ENCODE data around the gene PCDHGC4. TPM values are rescaled to one million over a fixed set of nuclear protein-coding genes. Genes with fewer than 3 reads are reported as not detected.

The PCDHGC4 gene
- total and polyA plus RNA-seq, 2 of the 13 experiments (the other 11 are each of a cell fraction or from before 2014, with no cell fraction given): 0.07 TPM; not detected in 1

GRCh38 chr5:141518618-141519015, 33.8 kb downstream of the PCDHGC4 start:
- H2AFZ ChIP-seq (ENCODE audit: low read length): no peak overlapping the region
- H3K27me3 ChIP-seq (ENCODE audit: control insufficient read depth in 1 of 2, insufficient read depth in 2 of 2, low read length in 2 of 2): no peaks in the 10 kb centered on the region
- BruUV-seq (replicated peaks): no TSS peak
- ATAC-seq (no peak), FAIRE-seq (no peak), DNase-seq (ENCODE audit: low spot score) (no peak)
- no peak overlapping the region for H3K9ac ChIP-seq (ENCODE audit: insufficient read depth, low read depth, low read length)
- intact Hi-C loops (cut with micrococcal nuclease; ENCODE audit: unreplicated experiment): no loop called here
- H4K20me1 ChIP-seq (ENCODE audit: insufficient read depth, low read length): no peaks in the 10 kb centered on the region
- H3K27ac ChIP-seq (ENCODE audit: extremely low read length, insufficient read depth, low read length): no peak overlapping the region
- no peak overlapping the region for H3K4me2 ChIP-seq (ENCODE audit: low read depth, low read length)
- CTCF ChIA-PET (ENCODE audit: low intra/inter-chr PET ratio, low total read pairs): no interaction called here
- in situ Hi-C loops (cut with HindIII; ENCODE audit: extremely low pct_ligation_motif_present, low pct_unique_long_range_greater_than_20kb): no loop called here
- POLR2A ChIA-PET: no interaction called here
- H3K36me3 ChIP-seq (replicated peaks in 1 of 2; ENCODE audit: control insufficient read depth in 1 of 2, insufficient read depth in 2 of 2, low read length in 2 of 2): peaks cover 21 to 79% of the 10 kb centered on the region in 2 experiments
- TF ChIP-seq ZNF143 (CRISPR knock-in tag; IDR thresholded peaks at IDR 0.05) (no peak), ZNF557 (CRISPR knock-in tag; IDR thresholded peaks at IDR 0.05) (no peak), ZBTB1 (CRISPR knock-in tag; IDR thresholded peaks at IDR 0.05; ENCODE audit: borderline replicate concordance) (no peak), NFKBIZ (CRISPR knock-in tag; IDR thresholded peaks at IDR 0.05) (no peak), DMTF1 (CRISPR knock-in tag; IDR thresholded peaks at IDR 0.05) (no peak), ELF1 (CRISPR knock-in tag; IDR thresholded peaks at IDR 0.05) (no peak)
- WGBS (ENCODE audit: low lambda C conversion rate): 100% methylated on average over 1 of the region's 1 CpG
- peaks cover 11% of the 10 kb centered on the region; the same call in 1 of the 2 replicates for H3K4me1 ChIP-seq (ENCODE audit: insufficient read depth, low read length)
- H3K79me2 ChIP-seq (ENCODE audit: insufficient read depth, low read length): no peaks in the 10 kb centered on the region
- H3K4me3 ChIP-seq (replicated peaks in 1 of 3; ENCODE audit: insufficient read depth in 1 of 3, low read depth in 2 of 3, low read length in 3 of 3): no peak overlapping the region
- H3K9me3 ChIP-seq (ENCODE audit: low read length): no peaks in the 10 kb centered on the region

Measured in HepG2 (cell line).